Lower lobe of right lung (tissue), 2 donors: ENCODE measurements around the gene PIGX. TPM values are rescaled to one million over a fixed set of nuclear protein-coding genes. Genes with fewer than 3 reads are reported as not detected.

Experiments
- ATAC-seq, 2 donors: fragments of 200-7000 bp; cut with Tn5 transposase; one replicate each; pipeline ENCODE4 v1.9.1; 2020 to 2022; ENCODE audit warnings: mild to moderate bottlenecking in 2 of 2, moderate library complexity in 2 of 2
- DNase-seq: peaks from one replicate; pipeline ENCODE4 v3.0.0-alpha.2; 2020
- H3K27ac ChIP-seq: fragments of 200-600 bp; one replicate; pipeline ENCODE4 v1.8.0; 2022
- H3K27me3 ChIP-seq: fragments of 200-600 bp; one replicate; pipeline ENCODE4 v1.8.0; 2022; ENCODE audit warnings: low read depth
- H3K36me3 ChIP-seq: fragments of 200-600 bp; one replicate; pipeline ENCODE4 v1.8.0; 2022; ENCODE audit warnings: mild to moderate bottlenecking
- H3K4me1 ChIP-seq: fragments of 200-600 bp; one replicate; pipeline ENCODE4 v1.8.0; 2022
- H3K4me3 ChIP-seq: fragments of 200-600 bp; one replicate; pipeline ENCODE4 v1.8.0; 2022; ENCODE audit warnings: mild to moderate bottlenecking
- H3K9me3 ChIP-seq: fragments of 200-600 bp; one replicate; pipeline ENCODE4 v1.8.0; 2022
- intact Hi-C: fragments of 100-400 bp; cut with DNase I; formaldehyde crosslinking; loops from one replicate; pipeline ENCODE4 v1.11.0; 2022
- total RNA-seq: library from RNA; stranded (reverse); fragmentation: NEBNext Ultra II Directional; extraction: Animal tissue kit (Norgen Biotek cat#: 25700); gene quantifications from one replicate; pipeline ENCODE4 v1.2.1, GENCODE V29; 2021
- TF ChIP-seq, protein P1 (sequence below): fragments of 200-600 bp; IDR thresholded peaks from one replicate; pipeline ENCODE4 v1.8.0; 2022; ENCODE audit warnings: antibody characterized with exemption, mild to moderate bottlenecking
- donor health status: DM: no; HTN: yes; CAD: no; lungs with severe emphysema.

Gene PIGX
- total RNA-seq, 1 donor from 2014 or later, result 14.1 TPM

DNA sequence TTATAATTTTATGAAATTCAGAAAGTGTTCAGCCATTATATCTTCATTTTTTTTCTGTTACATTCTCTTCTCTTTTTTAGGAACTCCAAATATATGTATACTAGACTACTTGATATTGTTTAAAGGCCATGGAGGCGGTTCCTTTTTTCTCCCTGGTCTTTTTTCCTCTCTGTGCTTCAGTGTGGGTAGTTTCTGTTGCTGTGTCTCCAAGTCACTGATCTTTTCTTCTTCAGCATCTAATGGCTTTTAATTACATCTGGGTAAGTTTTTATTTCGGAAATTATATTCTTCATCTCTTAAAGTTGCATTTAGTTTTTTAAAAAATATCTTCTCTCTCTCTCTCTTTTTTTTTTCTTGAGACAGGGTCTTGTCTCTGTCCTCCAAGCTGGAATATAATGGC is 8.9 kb downstream of the PIGX start:
- no peak for ATAC-seq
- Histone ChIP-seq H3K27me3 (no peaks in the 10 kb centered on the region), H3K27ac (no peak overlapping the region), H3K4me1 (no peaks in the 10 kb centered on the region), H3K9me3 (no peaks in the 10 kb centered on the region), H3K4me3 (no peak overlapping the region), H3K36me3 (peaks cover 14% of the 10 kb centered on the region)
- intact Hi-C loops, result no loop called here
- DNase-seq, result no peak
- TF ChIP-seq, protein P1, sequence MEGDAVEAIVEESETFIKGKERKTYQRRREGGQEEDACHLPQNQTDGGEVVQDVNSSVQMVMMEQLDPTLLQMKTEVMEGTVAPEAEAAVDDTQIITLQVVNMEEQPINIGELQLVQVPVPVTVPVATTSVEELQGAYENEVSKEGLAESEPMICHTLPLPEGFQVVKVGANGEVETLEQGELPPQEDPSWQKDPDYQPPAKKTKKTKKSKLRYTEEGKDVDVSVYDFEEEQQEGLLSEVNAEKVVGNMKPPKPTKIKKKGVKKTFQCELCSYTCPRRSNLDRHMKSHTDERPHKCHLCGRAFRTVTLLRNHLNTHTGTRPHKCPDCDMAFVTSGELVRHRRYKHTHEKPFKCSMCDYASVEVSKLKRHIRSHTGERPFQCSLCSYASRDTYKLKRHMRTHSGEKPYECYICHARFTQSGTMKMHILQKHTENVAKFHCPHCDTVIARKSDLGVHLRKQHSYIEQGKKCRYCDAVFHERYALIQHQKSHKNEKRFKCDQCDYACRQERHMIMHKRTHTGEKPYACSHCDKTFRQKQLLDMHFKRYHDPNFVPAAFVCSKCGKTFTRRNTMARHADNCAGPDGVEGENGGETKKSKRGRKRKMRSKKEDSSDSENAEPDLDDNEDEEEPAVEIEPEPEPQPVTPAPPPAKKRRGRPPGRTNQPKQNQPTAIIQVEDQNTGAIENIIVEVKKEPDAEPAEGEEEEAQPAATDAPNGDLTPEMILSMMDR, result no peak

DNA sequence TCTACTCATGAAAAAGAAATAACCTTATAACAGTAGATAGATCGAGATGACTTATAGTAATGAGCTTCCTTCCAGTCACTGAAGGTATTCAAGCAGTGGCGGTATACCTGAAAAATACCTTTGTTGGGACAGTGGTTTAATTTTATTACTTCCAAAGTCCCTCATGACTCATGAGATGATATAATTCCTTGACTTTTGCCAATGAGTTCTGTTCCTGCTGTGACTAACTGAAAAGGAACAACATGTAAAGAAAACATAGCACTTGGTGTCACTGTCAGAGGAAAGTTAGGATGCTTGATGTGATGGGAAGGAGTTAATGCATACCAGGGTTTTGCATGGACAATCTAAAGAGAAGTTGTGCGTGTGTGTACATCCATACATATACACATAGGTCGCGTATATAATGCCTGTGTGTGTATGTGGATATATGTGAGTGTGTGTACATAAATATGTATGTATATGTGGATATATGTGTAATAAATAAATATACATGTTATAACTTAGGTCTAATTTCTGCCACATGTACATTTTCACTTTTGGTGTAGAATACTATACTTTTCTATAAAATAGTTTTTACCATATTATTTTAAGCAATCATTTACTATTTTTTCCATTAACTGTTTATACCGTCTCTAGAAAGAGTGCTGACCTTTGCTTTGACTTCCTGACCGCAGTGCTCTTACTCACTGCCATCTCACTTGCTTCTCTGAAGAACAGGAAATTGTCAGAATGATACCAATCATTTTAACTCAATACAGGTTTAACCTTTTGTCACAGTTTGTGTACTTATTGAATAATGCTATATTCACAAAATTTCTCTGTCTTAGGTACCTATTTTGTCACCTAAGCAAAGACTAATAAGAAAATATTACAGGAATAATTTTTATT is 14.9 kb downstream of the PIGX start:
- H3K4me1 ChIP-seq, result no peaks in the 10 kb centered on the region
- no peak for ATAC-seq
- H3K27me3 ChIP-seq, result no peaks in the 10 kb centered on the region
- H3K9me3 ChIP-seq, result no peaks in the 10 kb centered on the region
- intact Hi-C loops, result no loop called here
- no peak overlapping the region for H3K4me3 ChIP-seq
- H3K27ac ChIP-seq, result no peak overlapping the region
- DNase-seq, result no peak
- TF ChIP-seq, protein P1, result no peak
- peaks cover 29% of the 10 kb centered on the region for H3K36me3 ChIP-seq

GRCh38 chr3:196735751-196736150 is 23.6 kb downstream of the PIGX start:
- TF ChIP-seq, protein P1, result no peak
- ATAC-seq (no peak), DNase-seq (no peak)
- intact Hi-C loops, result no loop called here
- H3K4me1 ChIP-seq, result peaks cover 6% of the 10 kb centered on the region
- H3K27me3 ChIP-seq, result no peaks in the 10 kb centered on the region
- no peak overlapping the region for H3K4me3 ChIP-seq
- no peak overlapping the region for H3K27ac ChIP-seq
- no peaks in the 10 kb centered on the region for H3K9me3 ChIP-seq
- peaks cover 6% of the 10 kb centered on the region for H3K36me3 ChIP-seq

GRCh38 chr3:196736670-196737374 is 24.6 kb downstream of the PIGX start:
- Histone ChIP-seq H3K4me1 (peaks cover 13% of the 10 kb centered on the region), H3K4me3 (no peak overlapping the region), H3K27ac (no peak overlapping the region), H3K36me3 (no peaks in the 10 kb centered on the region), H3K27me3 (no peaks in the 10 kb centered on the region), H3K9me3 (no peaks in the 10 kb centered on the region)
- DNase-seq (no peak), ATAC-seq (no peak)
- intact Hi-C loops, result no loop called here
- TF ChIP-seq, protein P1, result no peak

DNA sequence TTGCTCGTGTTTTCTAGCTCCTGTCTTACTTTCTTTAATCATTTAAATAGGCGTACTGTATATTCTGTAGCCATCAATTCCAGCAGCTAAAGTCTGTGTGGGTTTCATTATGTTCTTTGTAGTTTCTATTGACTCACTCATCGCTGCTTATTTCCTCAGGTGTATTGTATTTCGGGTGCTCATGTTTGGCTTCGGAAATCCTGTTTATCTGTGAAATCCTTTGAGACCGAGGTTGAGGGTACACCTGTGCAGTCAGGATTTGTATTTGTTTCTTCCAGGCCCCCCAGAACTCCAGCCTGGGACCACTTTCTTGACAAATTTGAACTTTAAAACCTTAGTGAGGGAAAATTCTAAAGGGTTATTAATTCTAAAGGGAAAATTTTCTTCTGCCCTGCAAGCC is 25.5 kb downstream of the PIGX start:
- Histone ChIP-seq H3K4me3 (no peak overlapping the region), H3K9me3 (no peaks in the 10 kb centered on the region), H3K27me3 (no peaks in the 10 kb centered on the region), H3K4me1 (peaks cover 19% of the 10 kb centered on the region), H3K27ac (no peak overlapping the region), H3K36me3 (no peaks in the 10 kb centered on the region)
- no peak for ATAC-seq
- intact Hi-C loops, result no loop called here
- TF ChIP-seq, protein P1, result no peak
- no peak for DNase-seq
